Amygdala (tissue), 56 donors: ENCODE measurements around the gene ABRACL.
"Not testable (repeated sequence)": the region's sequence is repeated elsewhere in the genome, so short reads cannot be mapped to it uniquely, and the experiment has no call there.

Source experiments
- DNase-seq, 56 donors: peaks; one replicate each; lab custom pipeline; 2025; lab: John Stamatoyannopoulos, UW

The ABRACL gene, protein sequence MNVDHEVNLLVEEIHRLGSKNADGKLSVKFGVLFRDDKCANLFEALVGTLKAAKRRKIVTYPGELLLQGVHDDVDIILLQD

DNA sequence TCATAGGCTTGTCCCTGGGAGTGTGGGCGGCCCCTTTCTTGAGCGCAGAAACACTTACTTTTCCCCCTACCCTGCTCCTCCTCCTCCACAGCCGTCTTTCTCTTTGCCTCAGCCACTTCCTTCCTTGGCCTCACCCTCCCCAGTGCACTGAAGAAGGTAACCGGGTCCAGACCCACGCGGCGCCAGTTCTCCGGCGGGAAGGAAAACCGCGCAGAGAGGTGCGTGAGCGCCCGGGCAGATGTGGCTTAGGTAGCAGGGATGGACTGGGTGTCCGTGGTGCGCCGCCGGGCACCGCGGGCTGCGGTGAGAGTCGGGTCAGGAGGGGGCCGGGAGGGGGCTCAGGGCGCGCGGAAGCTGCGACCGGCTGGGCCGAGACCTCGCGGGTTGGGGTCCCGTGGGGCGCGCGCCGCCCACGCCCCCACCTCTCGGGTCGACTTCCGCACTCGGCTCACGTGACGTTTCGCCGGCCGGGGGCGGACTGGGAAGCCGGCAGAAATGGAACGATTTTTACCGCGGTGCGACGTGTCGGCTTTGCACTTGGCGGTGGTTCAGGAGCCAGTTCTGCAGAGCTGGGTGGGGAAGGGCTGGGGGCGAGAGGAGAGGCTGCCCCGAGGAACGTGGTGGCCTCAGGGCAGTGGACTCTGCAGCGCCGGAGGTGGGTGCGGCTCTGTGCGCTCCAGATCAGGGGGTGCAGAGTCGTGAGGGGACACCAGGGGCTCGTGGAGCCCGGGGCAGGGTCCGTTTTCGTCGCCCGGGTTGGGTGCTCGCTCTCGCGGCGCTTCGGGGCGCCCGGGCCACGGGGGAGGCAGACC is at the start of gene ABRACL:
Gene ABRACL (plus strand): TSS at position 88 of the 812 bp plus-strand sequence. CDS start 5,416 bp downstream, outside the sequence.
- DNase-seq, result peak in 45 of 56 donors; percentile 6 to 65 (median 34)

DNA sequence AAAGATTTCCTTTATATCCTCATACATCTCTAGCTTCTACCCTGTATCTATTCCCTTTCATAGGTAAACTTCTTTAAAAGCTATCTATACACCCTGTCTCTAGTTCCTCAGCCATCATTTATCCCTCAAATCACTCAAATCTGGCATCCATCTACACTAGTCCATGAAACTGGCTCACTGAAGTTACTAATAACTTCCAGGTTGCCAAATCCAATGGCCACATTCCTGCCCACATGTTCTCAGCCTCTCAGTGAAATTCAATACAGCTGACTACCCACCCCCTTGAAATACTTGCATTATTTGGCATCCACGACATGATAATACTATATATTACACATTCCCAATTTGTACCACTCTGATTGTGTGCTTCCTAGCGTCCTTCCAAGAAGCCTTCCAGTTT is 49.2 kb upstream of the ABRACL start:
- DNase-seq, result no peak

DNA sequence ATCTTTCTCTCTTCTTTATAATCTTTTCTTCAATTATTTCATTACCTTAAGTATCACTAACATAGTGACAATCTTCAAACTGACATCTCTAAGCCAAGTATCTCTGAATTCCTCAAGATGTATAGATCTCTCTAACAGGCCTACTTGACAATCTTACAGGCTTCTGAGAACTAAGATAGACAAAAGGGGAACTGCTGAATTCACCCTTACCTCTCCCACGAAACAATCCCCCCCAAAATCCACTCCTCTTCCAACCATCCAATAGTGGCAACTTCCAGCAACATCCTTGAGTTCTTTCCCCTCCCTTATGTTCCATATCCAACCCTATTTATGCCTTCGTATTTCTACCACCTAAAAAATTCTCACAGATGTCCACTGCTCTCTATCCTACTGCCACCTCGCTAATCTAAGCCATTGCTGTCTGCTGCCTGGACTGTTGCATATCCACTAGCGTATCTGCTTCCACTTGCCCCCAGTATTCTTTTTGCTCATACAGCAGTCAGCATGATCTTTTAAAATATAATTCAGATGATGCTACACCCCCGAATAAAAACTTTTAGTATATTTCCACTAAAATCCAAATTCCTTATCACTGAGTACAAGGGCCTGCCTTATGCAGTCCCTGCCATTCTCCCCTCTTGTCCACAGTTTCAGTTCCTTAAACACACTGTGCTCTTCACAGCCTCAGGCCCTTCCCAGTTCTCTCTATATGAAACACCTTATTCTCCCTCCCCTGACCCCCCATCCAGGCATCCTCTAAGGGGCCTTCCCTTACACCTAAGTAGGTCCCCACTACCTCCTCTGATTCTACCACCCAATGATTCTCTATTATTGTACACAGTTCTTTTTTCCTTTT is 48.5 kb upstream of the ABRACL start:
- no peak for DNase-seq

DNA sequence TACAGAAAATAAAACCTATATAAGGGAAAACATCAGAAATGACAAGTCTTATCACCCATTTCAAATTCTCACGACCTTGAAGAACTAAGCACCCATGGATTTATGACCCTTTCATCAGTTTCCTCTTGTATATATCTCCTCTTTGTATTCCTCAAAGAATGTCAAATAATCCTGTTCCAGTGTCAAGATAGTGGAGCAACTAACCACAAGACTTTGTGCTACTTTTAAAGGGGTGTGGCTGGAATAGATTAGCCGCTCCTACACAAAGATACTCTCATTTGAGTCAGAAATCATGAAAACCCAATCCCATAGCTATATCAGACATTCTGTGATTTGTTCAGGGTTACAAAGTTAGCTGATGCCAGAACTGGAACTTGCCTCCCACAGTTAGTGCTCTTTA is 47.1 kb upstream of the ABRACL start:
- no peak for DNase-seq

DNA sequence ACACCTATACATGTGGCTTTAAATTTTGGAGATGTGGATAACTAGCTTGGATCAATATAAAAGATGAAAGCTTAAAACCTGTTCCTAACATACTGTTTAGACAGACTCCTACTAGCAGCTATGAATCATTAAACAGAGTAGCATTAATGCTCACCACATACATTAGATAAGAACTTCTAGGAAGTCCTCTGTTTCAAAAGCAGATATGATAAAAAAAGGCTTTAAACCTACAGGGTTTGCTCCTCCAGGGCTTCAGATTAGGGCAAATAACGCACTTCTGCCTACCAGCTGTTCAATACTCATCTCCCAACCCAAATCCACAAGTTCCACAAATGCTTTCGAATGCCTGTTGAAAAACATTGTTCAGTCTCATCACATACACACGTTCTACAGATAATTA is 42.0 kb upstream of the ABRACL start:
- DNase-seq, result no peak

DNA sequence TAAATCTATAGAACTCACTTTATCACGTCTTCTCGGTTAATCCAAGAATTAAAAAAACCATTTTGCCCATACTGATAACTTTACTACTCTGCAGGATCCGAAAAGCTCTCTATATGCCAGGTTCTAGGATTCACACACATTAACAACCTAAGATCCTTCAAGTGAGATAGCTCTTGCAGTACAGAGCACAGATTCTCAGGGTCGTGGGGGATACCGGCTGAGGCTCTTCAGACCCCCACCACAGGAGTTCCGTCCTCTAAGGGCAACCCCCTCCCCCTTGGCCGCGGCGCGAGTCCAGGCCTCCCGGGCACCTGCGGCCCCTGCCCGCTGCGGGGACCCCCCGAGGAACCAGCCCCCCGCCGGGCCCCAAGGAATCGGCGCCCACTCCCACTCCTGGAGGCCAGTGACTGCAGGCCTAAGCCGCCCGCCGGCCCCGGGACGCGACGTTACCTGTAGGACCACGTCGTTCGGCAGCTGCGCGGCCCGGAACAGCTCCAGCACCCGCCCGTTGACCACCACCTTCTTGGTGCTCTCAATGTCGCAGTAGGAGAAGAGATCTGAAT is 41.4 kb upstream of the ABRACL start:
- DNase-seq, result peak in 13 of 56 donors; percentile 6 to 61 (median 36)

DNA sequence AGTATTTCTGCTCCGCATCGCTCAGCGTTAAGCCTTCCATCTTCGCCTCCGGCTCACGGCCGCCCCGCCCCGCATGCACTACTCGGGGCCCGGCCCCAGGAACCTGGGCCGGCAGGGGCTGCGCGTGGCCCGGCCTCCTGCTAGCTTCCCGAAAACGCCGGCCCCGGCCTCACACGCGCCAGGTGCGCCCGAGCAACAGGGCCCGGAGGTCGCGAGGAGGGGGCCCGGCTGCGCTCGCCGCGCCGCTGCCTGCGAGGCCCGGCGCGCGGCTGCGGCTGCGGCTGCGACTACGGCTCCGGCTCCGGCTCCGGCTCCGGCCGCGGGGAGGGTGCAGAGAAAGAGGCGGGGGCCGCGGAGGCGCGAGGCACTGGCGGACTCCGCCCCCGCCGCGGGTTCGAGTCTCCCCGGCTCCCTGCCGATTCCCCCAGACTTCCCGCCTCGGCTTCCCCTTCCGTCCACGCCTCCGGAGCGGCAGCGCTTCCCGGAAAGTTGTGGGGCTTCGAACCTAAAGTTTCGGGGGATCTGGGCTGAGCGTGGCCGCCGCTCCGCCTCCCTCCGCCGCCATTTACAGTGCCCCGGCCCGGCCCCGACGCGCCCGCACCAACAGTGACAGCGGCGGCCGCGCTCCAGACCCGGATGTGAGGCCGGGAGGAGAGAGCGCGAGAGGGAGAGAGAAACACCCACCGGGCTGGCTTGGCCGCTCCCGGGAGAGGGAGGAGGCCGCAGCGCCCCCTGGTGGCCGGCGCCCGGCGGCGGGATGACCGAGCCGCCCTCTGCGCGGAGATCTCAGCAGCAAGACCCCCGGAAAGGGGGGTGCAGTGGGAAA is 40.7 kb upstream of the ABRACL start, which contains the start of gene REPS1:
Gene REPS1 (minus strand): TSS at position 611 of the 826 bp plus-strand sequence. CDS start 571 bp downstream, at position 40.
- DNase-seq, result peak; percentile 17 to 91 (median 78)

DNA sequence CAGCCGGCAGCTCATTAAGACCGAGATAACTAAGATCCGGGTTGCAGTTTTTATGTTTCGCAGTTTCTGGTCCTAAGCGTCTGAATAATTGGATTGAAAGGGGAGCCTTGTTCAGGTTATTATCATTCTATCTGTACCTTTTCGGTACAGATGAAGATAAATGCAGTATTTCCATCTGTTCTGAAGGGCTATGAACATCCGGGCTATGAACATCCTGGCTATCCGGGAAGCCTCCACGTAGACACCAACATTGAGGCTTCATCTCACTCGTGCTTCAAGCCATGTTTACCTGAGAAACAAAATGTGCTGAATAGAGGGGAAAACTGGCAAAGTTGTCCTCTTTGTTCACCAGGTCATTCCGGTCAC is 40.1 kb upstream of the ABRACL start:
- DNase-seq, result no peak

DNA sequence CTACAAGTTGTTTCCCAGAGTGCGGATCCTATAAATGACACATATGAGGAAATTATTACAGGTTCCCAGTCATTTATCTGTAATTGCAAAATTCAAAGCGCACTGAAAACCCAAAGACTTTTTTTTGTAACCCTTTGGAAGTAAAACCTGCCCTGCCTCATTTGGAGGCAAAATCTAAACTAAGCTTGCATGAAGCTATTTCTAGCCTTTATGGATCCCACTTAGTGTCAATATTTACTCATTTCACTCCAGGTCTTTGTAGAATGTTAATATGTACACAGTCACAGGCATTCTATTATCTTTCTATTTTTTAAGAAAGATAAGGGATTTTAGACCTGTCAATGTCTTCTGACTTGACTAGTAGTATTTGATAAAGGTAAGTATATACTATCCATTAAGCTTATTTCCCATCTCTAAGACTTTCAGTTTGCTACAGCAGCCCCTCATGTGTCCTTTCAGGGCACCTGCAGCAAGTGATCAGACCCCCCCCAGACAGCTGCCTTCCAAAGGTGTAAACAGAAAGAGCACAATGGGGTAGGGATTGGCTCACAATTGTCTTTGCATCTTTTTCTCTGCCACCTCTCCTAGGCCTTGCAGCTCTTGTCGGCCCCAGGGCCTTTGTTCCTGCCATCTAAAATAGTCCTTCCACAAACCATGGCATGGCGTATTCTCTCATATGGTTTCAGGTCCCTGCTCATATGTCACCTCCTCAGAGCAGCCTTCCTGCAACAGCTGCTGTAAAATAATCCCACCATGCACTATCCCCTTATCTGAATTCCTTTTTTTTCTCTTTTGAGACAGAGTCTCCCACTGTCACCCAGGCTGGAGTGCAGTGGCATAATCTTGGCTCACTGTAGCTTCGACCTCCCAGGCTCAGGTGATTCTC is 39.2 kb upstream of the ABRACL start:
- DNase-seq, result no peak

DNA sequence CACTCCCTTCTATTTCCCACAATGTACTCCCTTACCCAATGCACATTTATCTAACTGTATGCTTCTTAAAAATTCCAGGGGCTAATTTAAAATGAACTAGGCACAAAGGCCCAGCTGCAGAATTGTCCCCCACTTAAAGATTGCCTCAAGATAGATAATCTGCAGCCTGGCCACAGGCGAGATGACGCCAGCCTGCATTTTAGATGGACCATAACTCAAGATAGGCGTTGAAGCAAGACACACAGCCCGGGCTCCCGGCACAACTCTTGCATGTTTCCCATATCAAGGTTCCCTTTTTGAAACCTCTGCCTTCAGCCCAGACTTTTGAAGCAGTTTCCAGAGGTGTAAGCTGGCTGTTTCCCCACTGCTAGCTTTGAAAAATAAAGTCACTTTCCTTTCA is 37.3 kb upstream of the ABRACL start:
- no peak for DNase-seq

DNA sequence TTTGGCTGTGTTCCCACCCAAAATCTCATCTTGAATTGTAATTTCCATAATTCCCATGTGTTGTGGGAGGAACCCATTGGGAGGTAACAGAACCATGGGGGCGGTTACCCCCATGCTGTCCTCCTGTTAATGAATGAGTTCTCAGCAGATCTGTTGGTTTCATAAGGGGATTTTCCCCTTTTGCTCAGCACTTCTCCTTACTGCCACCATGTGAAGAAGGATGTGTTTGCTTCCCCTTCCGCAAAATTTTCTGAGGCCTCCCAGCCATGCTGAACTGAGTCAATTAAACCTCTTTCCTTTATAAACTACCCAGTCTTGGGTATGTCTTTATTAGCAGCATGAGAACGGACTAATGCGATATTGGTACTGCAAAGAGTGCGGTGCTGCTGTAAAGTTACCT is 35.6 kb upstream of the ABRACL start:
- not testable (repeated sequence) for DNase-seq

DNA sequence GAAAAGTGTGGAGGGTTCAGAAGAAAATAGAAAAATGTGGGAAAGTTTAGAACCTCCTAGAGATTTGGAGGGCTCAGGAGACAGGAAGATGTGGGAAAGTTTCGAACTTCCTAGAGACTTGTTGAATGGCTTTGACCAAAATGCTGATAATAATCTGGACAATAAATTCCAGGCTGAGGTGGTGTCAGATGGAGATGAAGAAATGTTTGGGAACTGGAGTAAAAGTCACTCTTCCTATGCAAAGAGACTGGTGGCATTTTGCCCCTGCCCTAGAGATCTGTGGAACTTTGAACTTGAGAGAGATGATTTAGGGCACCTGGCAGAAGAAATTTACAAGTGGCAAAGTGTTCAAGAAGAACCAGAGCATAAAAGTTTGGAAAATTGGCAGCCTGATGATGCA is 35.1 kb upstream of the ABRACL start:
- not testable (repeated sequence) for DNase-seq

DNA sequence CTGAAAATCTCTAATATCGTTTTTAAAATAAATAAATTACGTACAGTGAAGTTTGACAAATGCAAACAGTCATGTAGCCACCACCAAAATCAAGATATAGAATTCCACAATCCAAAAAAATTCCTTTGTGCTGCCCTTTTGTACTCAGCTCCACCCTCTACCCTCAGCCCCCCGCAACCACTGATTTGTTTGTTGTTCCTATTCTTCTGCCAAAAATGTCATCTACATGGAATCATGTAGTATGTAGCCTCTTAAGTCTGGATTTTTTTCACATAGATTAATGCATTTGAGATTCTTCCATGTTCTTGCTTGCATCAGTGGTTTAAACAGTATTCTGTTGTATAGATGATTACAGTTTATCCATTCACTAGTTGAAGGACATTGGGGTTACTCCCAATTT is 32.0 kb upstream of the ABRACL start:
- DNase-seq, result no peak

DNA sequence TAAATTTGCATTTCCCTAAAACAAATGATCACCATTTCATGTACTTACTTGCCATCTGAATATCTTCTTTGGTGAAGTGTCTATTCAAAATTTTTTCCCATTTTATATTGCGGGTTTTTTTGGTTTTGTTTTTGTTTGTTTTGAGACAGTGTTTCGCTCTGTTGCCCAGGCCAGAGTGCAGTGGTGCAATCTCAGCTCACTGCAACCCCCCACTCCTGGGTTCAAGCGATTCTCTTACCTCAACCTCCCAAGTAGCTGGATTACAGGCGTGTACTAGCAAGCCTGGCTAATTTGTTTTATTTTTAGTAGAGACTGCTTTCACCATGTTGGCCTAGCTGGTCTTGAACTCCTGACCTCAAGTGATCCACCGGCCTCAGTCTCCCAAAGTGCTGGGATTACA is 31.4 kb upstream of the ABRACL start:
- DNase-seq, result no peak

DNA sequence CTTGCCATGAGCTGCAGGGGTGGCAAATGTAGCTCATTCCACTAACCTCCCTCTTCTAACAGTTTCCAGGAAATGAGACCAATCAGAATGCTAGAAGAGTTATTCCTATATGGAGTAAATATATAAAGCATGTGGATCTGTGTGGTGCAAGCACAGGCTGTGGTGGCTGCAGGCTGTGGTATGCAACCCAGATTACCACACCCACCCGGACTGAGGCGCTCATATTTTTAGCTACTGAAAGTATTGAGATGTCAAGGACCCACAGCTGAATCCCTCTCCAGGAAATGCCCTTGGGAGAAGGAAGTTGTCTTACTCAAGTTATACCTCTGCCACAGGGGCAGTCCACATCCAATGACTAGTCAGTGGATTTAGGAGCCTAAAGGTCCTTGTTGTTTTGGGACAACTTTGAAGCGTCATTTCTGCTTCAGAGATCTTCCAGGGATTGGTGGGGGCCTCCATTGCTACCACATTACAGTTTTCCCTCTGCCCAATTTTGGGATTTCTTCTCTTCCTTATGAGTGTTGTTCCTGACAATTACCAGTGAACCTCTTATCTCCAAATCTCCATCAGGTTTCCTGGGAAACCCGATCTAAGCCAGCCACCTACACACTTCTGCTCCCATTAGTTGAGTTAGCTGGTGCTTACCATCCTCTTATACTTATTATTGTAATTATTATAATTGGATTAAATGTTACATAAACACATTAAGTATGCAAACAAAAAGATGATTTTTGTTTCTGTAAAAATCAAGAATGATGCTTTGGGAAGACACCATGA is 28.4 kb upstream of the ABRACL start:
- DNase-seq, result no peak

DNA sequence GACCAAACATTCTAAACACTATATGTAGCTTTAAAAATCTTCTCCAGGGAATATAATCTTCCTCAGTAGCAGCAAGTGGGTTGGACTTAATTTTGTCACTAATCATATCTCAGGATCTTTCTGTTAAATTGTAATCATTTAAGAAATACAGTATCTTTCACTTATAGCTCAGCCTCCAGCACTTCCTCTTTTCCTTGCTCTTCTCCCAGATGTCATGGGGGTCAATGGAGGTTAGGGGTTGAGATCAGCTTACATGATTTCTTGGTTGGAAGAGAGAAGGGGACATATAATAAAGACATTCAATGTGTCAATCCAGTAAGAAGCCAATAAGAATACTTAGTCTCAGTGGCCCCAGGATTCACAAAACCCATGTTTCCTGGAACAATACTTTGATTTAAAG is 24.8 kb upstream of the ABRACL start:
- no peak for DNase-seq

DNA sequence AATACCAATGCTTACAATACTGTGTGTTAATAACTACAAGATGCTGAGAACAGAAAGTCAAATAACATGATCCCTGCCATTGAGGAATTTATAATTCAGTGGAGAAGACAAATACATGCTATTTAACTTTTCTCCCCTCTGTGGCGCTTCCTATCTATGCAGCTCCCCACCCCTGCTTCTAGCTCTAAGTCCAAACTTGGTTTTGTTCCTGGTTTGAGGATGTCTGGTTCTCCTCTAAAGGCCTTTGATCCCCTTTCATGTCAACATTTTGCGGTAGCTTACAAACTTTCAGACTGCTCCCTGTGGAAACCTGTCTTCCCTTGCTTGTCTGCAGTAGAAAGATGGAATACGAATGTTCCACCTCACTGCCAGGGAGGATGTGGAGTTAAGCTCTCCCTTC is 22.1 kb upstream of the ABRACL start:
- no peak for DNase-seq

DNA sequence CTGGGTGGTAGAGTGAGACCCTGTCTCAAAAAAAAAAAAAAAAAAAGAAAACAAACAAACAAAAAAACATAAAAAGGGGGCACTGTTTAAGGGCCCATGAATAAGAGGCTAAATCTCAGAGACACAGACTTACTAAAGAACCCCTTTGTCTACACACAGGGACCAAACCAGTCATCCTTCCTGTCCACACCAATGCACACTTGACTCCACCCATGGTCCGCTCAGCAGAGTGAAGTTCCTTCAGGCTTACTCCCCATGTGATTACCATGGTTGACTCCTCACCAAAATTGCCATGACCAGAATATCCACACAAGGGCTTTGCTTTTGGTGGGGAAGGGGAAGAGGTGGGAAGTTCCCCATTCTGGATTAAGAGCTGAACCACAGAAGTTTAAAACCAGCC is 21.1 kb upstream of the ABRACL start:
- DNase-seq, result no peak
